Skeletal muscle satellite cell (primary cell): ENCODE data around the gene ATP2A3.

Experiments
- H3K27me3 ChIP-seq: 2 replicates; pipeline ENCODE4 v1.7.0; 2013; ENCODE audit warnings: low read length; ENCODE audit not compliant: control insufficient read depth, insufficient read depth
- H3K36me3 ChIP-seq: 2 replicates; pipeline ENCODE4 v1.7.0; 2013; ENCODE audit warnings: mild to moderate bottlenecking, control low read depth, low read length; ENCODE audit not compliant: insufficient read depth
- H3K4me1 ChIP-seq: 2 replicates; pipeline ENCODE4 v1.7.0; 2013; ENCODE audit warnings: low read length; ENCODE audit not compliant: control insufficient read depth, insufficient read depth
- H3K4me2 ChIP-seq: 2 replicates; pipeline ENCODE4 v1.7.0; 2013; ENCODE audit warnings: mild to moderate bottlenecking, low read length
- H3K4me3 ChIP-seq: 2 replicates; pipeline ENCODE4 v1.7.0; 2013; ENCODE audit warnings: low read length
- H3K9ac ChIP-seq: 2 replicates; pipeline ENCODE4 v1.7.0; 2013; ENCODE audit warnings: mild to moderate bottlenecking, low read depth, low read length, moderate library complexity
- H3K9me3 ChIP-seq: replicated peaks from 2 replicates; pipeline ENCODE4 v1.7.0; 2013; ENCODE audit warnings: mild to moderate bottlenecking, control low read depth, low read length

Gene ATP2A3

GRCh38 chr17:3929764-3930163 is 34.5 kb downstream of the ATP2A3 start:
- Histone ChIP-seq H3K27me3 (peaks cover 9% of the 10 kb centered on the region), H3K4me1 (no peaks in the 10 kb centered on the region), H3K9ac (no peak overlapping the region), H3K4me3 (no peak overlapping the region), H3K4me2 (no peak overlapping the region), H3K36me3 (no peaks in the 10 kb centered on the region), H3K9me3 (no peaks in the 10 kb centered on the region)

- Histone ChIP-seq H3K9me3 (no peaks in the 10 kb centered on the region), H3K27me3 (peaks cover 13% of the 10 kb centered on the region), H3K4me2 (no peak overlapping the region), H3K4me3 (no peak overlapping the region), H3K36me3 (no peaks in the 10 kb centered on the region), H3K4me1 (no peaks in the 10 kb centered on the region), H3K9ac (no peak overlapping the region)
Measured at GRCh38 chr17:3929181-3929580, 35.1 kb downstream of the ATP2A3 start.

- no peak overlapping the region for H3K4me3 ChIP-seq
- no peaks in the 10 kb centered on the region for H3K36me3 ChIP-seq
- no peaks in the 10 kb centered on the region for H3K9me3 ChIP-seq
- no peaks in the 10 kb centered on the region for H3K4me1 ChIP-seq
- H3K4me2 ChIP-seq, result no peak overlapping the region
- peaks cover 13% of the 10 kb centered on the region for H3K27me3 ChIP-seq
- no peak overlapping the region for H3K9ac ChIP-seq
Measured at GRCh38 chr17:3928406-3928805, 35.8 kb downstream of the ATP2A3 start.

GRCh38 chr17:3927628-3928340 is 36.5 kb downstream of the ATP2A3 start:
- H3K9ac ChIP-seq, result no peak overlapping the region
- peaks cover 13% of the 10 kb centered on the region for H3K27me3 ChIP-seq
- H3K9me3 ChIP-seq, result no peaks in the 10 kb centered on the region
- H3K4me1 ChIP-seq, result no peaks in the 10 kb centered on the region
- no peaks in the 10 kb centered on the region for H3K36me3 ChIP-seq
- H3K4me3 ChIP-seq, result no peak overlapping the region
- H3K4me2 ChIP-seq, result no peak overlapping the region

GRCh38 chr17:3926860-3927627 is 37.2 kb downstream of the ATP2A3 start:
- H3K4me2 ChIP-seq, result no peak overlapping the region
- H3K4me3 ChIP-seq, result no peak overlapping the region
- H3K4me1 ChIP-seq, result no peaks in the 10 kb centered on the region
- peaks cover 13% of the 10 kb centered on the region for H3K27me3 ChIP-seq
- no peak overlapping the region for H3K9ac ChIP-seq
- H3K9me3 ChIP-seq, result no peaks in the 10 kb centered on the region
- no peaks in the 10 kb centered on the region for H3K36me3 ChIP-seq

GRCh38 chr17:3925684-3926485 is 38.4 kb downstream of the ATP2A3 start:
- H3K9ac ChIP-seq, result no peak overlapping the region

GRCh38 chr17:3924512-3925350 is 39.5 kb downstream of the ATP2A3 start:
- H3K4me3 ChIP-seq, result no peak overlapping the region
- no peaks in the 10 kb centered on the region for H3K9me3 ChIP-seq
- no peak overlapping the region for H3K4me2 ChIP-seq
- H3K9ac ChIP-seq, result no peak overlapping the region
- no peaks in the 10 kb centered on the region for H3K36me3 ChIP-seq
- H3K27me3 ChIP-seq, result peaks cover 13% of the 10 kb centered on the region
- H3K4me1 ChIP-seq, result no peaks in the 10 kb centered on the region

More at GRCh38 chr17:3925684-3926485, 38.4 kb downstream of the ATP2A3 start:
- Histone ChIP-seq H3K4me3 (no peak overlapping the region), H3K9me3 (no peaks in the 10 kb centered on the region), H3K4me2 (no peak overlapping the region), H3K27me3 (peaks cover 13% of the 10 kb centered on the region), H3K4me1 (no peaks in the 10 kb centered on the region), H3K36me3 (no peaks in the 10 kb centered on the region)

- Histone ChIP-seq H3K36me3 (no peaks in the 10 kb centered on the region), H3K4me2 (no peak overlapping the region), H3K9ac (no peak overlapping the region), H3K4me3 (no peak overlapping the region), H3K27me3 (peaks cover 13% of the 10 kb centered on the region), H3K9me3 (no peaks in the 10 kb centered on the region), H3K4me1 (no peaks in the 10 kb centered on the region)
Measured at GRCh38 chr17:3923466-3924190, 40.6 kb downstream of the ATP2A3 start.

- H3K4me1 ChIP-seq, result no peaks in the 10 kb centered on the region
- H3K4me3 ChIP-seq, result no peak overlapping the region
- no peaks in the 10 kb centered on the region for H3K36me3 ChIP-seq
- H3K9me3 ChIP-seq, result no peaks in the 10 kb centered on the region
- no peak overlapping the region for H3K9ac ChIP-seq
- no peak overlapping the region for H3K4me2 ChIP-seq
- H3K27me3 ChIP-seq, result peaks cover 13% of the 10 kb centered on the region
Measured at GRCh38 chr17:3922765-3923164, 41.5 kb downstream of the ATP2A3 start.

GRCh38 chr17:3921502-3922319 is 42.5 kb downstream of the ATP2A3 start:
- Histone ChIP-seq H3K36me3 (no peaks in the 10 kb centered on the region), H3K4me3 (no peak overlapping the region), H3K9me3 (no peaks in the 10 kb centered on the region), H3K4me1 (no peaks in the 10 kb centered on the region), H3K27me3 (peaks cover 13% of the 10 kb centered on the region), H3K4me2 (no peak overlapping the region), H3K9ac (no peak overlapping the region)
